GM23338 (cell line): Measurements from ENCODE around the gene TJP2. TPM values are rescaled to one million over a fixed set of nuclear protein-coding genes. Genes with fewer than 3 reads are reported as not detected.

Experiments
- ATAC-seq: fragments of 200-7000 bp; cut with Tn5 transposase; 3 replicates; pipeline ENCODE4 v1.9.1; 2020
- DNase-seq: peaks from one replicate; pipeline ENCODE4 v3.0.0-alpha.2; 2015; ENCODE audit warnings: low spot score
- H2AFZ ChIP-seq: fragments of 200-600 bp; sonication (generic); 2 replicates; pipeline ENCODE4 v1.8.0; 2016; ENCODE audit warnings: antibody characterized with exemption, mild to moderate bottlenecking, moderate library complexity
- H3F3A ChIP-seq: fragments of 200-600 bp; sonication (generic); replicated peaks from 2 replicates; pipeline ENCODE4 v1.8.0; 2017; ENCODE audit warnings: antibody characterized with exemption, mixed run types, low read depth
- H3K27ac ChIP-seq: fragments of 200-600 bp; sonication (generic); 2 replicates; pipeline ENCODE4 v1.6.1; 2016; ENCODE audit warnings: low read depth
- H3K27me3 ChIP-seq: fragments of 200-600 bp; sonication (generic); 2 replicates; pipeline ENCODE4 v1.8.0; 2016; ENCODE audit warnings: mild to moderate bottlenecking, mixed run types, moderate library complexity; ENCODE audit not compliant: insufficient read depth
- H3K36me3 ChIP-seq: fragments of 200-600 bp; sonication (generic); 2 replicates; pipeline ENCODE4 v1.8.0; 2016; ENCODE audit warnings: mild to moderate bottlenecking; ENCODE audit not compliant: insufficient read depth
- H3K4me1 ChIP-seq: fragments of 200-600 bp; sonication (generic); 2 replicates; pipeline ENCODE4 v1.8.0; 2016; ENCODE audit warnings: mild to moderate bottlenecking, moderate library complexity; ENCODE audit not compliant: insufficient read depth
- H3K4me2 ChIP-seq: fragments of 200-600 bp; sonication (generic); 2 replicates; pipeline ENCODE4 v1.7.1; 2017; ENCODE audit warnings: mixed run types
- H3K4me3 ChIP-seq: fragments of 200-600 bp; sonication (generic); 2 replicates; pipeline ENCODE4 v1.6.1; 2016; ENCODE audit warnings: mixed run types
- H3K79me2 ChIP-seq: fragments of 200-600 bp; sonication (generic); replicated peaks from 2 replicates; pipeline ENCODE4 v1.8.0; 2017; ENCODE audit warnings: mild to moderate bottlenecking; ENCODE audit not compliant: insufficient read depth
- H3K9me2 ChIP-seq: fragments of 200-600 bp; sonication (generic); 2 replicates; pipeline ENCODE4 v1.8.0; 2017; ENCODE audit not compliant: insufficient read depth
- H4K20me1 ChIP-seq: fragments of 200-600 bp; sonication (generic); replicated peaks from 2 replicates; pipeline ENCODE4 v1.8.0; 2017; ENCODE audit warnings: mild to moderate bottlenecking; ENCODE audit not compliant: insufficient read depth
- H3K27ac Mint-ChIP-seq: 2 replicates; pipeline ENCODE4 v1.8.0; 2020; ENCODE audit warnings: inconsistent platforms, mild to moderate bottlenecking, moderate library complexity, mixed read lengths
- H3K27me3 Mint-ChIP-seq: 3 replicates; pipeline ENCODE4 v1.8.0; 2022; ENCODE audit warnings: low read depth, mild to moderate bottlenecking, moderate library complexity, mixed read lengths, inconsistent platforms; ENCODE audit not compliant: insufficient read depth, poor library complexity
- H3K36me3 Mint-ChIP-seq: 3 replicates; pipeline ENCODE4 v1.8.0; 2021; ENCODE audit warnings: low read depth, mild to moderate bottlenecking, inconsistent platforms, moderate library complexity, mixed read lengths
- H3K4me1 Mint-ChIP-seq: 3 replicates; pipeline ENCODE4 v1.8.0; 2020; ENCODE audit warnings: mild to moderate bottlenecking, inconsistent platforms, mixed read lengths
- H3K4me3 Mint-ChIP-seq: 3 replicates; pipeline ENCODE4 v1.8.0; 2021; ENCODE audit warnings: moderate library complexity, mild to moderate bottlenecking, inconsistent platforms, mixed read lengths
- H3K9me3 Mint-ChIP-seq: 3 replicates; pipeline ENCODE4 v1.8.0; 2020; ENCODE audit warnings: moderate library complexity, mild to moderate bottlenecking, inconsistent platforms, mixed read lengths
- CTCF ChIP-seq, 2 experiments: fragments of 200-600 bp in 1 of 2; sonication (generic) in 1 of 2; conservative IDR thresholded peaks; 2 replicates each; pipeline versions ENCODE4 v1.5.1 to v1.6.1; 2016 to 2017; ENCODE audit warnings: antibody characterized with exemption in 2 of 2, low read depth in 2 of 2, mild to moderate bottlenecking in 2 of 2, moderate library complexity in 1 of 2
- ETS1 ChIP-seq: IDR thresholded peaks from 2 replicates; pipeline ENCODE4 v1.6.1; 2016; ENCODE audit warnings: antibody characterized with exemption
- EZH2 ChIP-seq: fragments of 200-600 bp; sonication (generic); IDR thresholded peaks from one replicate; pipeline ENCODE4 v1.8.0; 2017; ENCODE audit warnings: antibody characterized with exemption, mild to moderate bottlenecking, low read depth; ENCODE audit not compliant: unreplicated experiment
- NANOG ChIP-seq: IDR thresholded peaks from 2 replicates; pipeline ENCODE4 v1.6.1; 2016; ENCODE audit warnings: antibody characterized with exemption, borderline replicate concordance
- POLR2AphosphoS5 ChIP-seq: IDR thresholded peaks from 2 replicates; pipeline ENCODE4 v1.6.1; 2016; ENCODE audit warnings: antibody characterized with exemption, low read depth
- REST ChIP-seq: IDR thresholded peaks from one replicate; pipeline ENCODE4 v1.6.1; 2018; ENCODE audit warnings: antibody characterized with exemption; ENCODE audit not compliant: unreplicated experiment
- STAT1 ChIP-seq: IDR thresholded peaks from one replicate; pipeline ENCODE4 v1.6.1; 2016; ENCODE audit warnings: antibody characterized with exemption; ENCODE audit not compliant: unreplicated experiment
- ZNF331 ChIP-seq: fragments of 250-450 bp; sonication (Bioruptor Pico); IDR thresholded peaks from 2 replicates; pipeline ENCODE4 v1.5.0; 2020; ENCODE audit warnings: low read depth, mild to moderate bottlenecking, moderate library complexity
- polyA plus RNA-seq: library from polyadenylated mRNA; unstranded; fragments of >200 nt; fragmentation: Nextera tagmentation; extraction: Ambion mirVana; gene quantifications from 2 replicates; pipeline ENCODE4 v1.2.1, GENCODE V29; 2016
- total RNA-seq: library from RNA; depleted of rRNA; stranded (reverse); fragments of >200 nt; shearing (Covaris generic); gene quantifications from 2 replicates; pipeline ENCODE4 v1.2.3, GENCODE V29; 2014

Gene TJP2
- total and polyA plus RNA-seq, 2 experiments from 2014 or later: 37.6 to 234 TPM

GRCh38 chr9:69293156-69293555, 119.1 kb downstream of the TJP2 start (continued):
- TF ChIP-seq REST (no peak), ETS1 (no peak), STAT1 (no peak), ZNF331 (CRISPR knock-in tag) (no peak), POLR2AphosphoS5 (no peak)

- H3K27me3 Mint-ChIP-seq: peaks cover 4% of the 10 kb centered on the region
- H3K27me3 ChIP-seq: no peaks in the 10 kb centered on the region
- no peaks in the 10 kb centered on the region for H3K4me1 ChIP-seq
- H3K9me3 Mint-ChIP-seq: 0 out of 3 replicates have a peak, but pooled peaks cover under 1% of the 10 kb centered on the region
- H3K79me2 ChIP-seq: no peaks in the 10 kb centered on the region
- H3K36me3 ChIP-seq: no peaks in the 10 kb centered on the region; the same call in 1 of the 2 replicates
- no peaks in the 10 kb centered on the region for H3K4me1 Mint-ChIP-seq
- no peak overlapping the region for H3K27ac ChIP-seq
- no peaks in the 10 kb centered on the region for H3K9me2 ChIP-seq
- no peak overlapping the region for H3K4me2 ChIP-seq
- H3K27ac Mint-ChIP-seq: no peak overlapping the region
- DNase-seq (no peak), ATAC-seq (no peak)
- TF ChIP-seq NANOG (no peak), EZH2 (no peak), ETS1 (no peak), CTCF (conservative IDR thresholded peaks at IDR 0.05; ENCODE audit: low read depth in 2 of 2) (no peak), POLR2AphosphoS5 (no peak)
- H3K4me3 Mint-ChIP-seq: no peak overlapping the region
- no peak overlapping the region for H3K4me3 ChIP-seq
- no peaks in the 10 kb centered on the region for H3K36me3 Mint-ChIP-seq
- no peaks in the 10 kb centered on the region for H4K20me1 ChIP-seq
- no peaks in the 10 kb centered on the region for H3F3A ChIP-seq
- H2AFZ ChIP-seq: peak overlapping the region; percentile 83; the same call in 1 of the 2 replicates
These were observed 121.9 kb downstream of the TJP2 start for GRCh38 chr9:69295872-69296552.
